Suprapubic skin (tissue), 4 donors: ENCODE measurements around the gene ERAS.

ENCODE experiments used
- CTCF ChIP-seq, 2 donors: fragments of 200-600 bp in 1 of 2; fragments of 450-650 bp in 1 of 2; sonication (generic) in 1 of 2; IDR thresholded peaks; one replicate each; pipeline ENCODE4 v1.5.1; 2016 to 2019; ENCODE audit warnings: antibody characterized with exemption in 2 of 2, mild to moderate bottlenecking in 1 of 2, moderate library complexity in 1 of 2
- EP300 ChIP-seq: sonication (generic); formaldehyde crosslinking; IDR thresholded peaks from one replicate; pipeline ENCODE4 v1.6.1; 2017; ENCODE audit warnings: antibody characterized with exemption
- POLR2A ChIP-seq, 2 donors: fragments of 450-650 bp; IDR thresholded peaks; one replicate each; pipeline ENCODE4 v1.6.1; 2017; ENCODE audit warnings: antibody characterized with exemption in 2 of 2, mild to moderate bottlenecking in 2 of 2, moderate library complexity in 2 of 2
- POLR2AphosphoS5 ChIP-seq, 3 donors: sonication (generic); formaldehyde crosslinking; IDR thresholded peaks; one replicate each; pipeline ENCODE4 v1.6.1; 2017; ENCODE audit warnings: antibody characterized with exemption in 3 of 3

- TF ChIP-seq CTCF (IDR thresholded peaks at IDR 0.05) (no peak), POLR2A (IDR thresholded peaks at IDR 0.05) (no peak), EP300 (no peak), POLR2AphosphoS5 (IDR thresholded peaks at IDR 0.05) (no peak)
Measured at GRCh38 chrX:48826135-48826875, at the start of gene ERAS.
